ENCODE measurements around the gene MAFG. TPM values are rescaled to one million over a fixed set of nuclear protein-coding genes. Genes with fewer than 3 reads are reported as not detected.

The MAFG gene
- total and polyA plus RNA-seq, 9 of the 15 experiments (the other 6 are each of a cell fraction or from before 2014, with no cell fraction given): 1.1 to 58.1 (median 24.9) TPM

GRCh38 chr17:81871387-81872230, 55.9 kb downstream of the MAFG start (continued):
- TF ChIP-seq MNT (conservative IDR thresholded peaks at IDR 0.05) (peak; percentile 71 to 89; a peak in 3 of 4 replicates), CREB1 (IDR thresholded peaks at IDR 0.05) (0 out of 2 replicates have a peak, but pooled peaks have one; percentile 67), CREB1 (CRISPR knock-in tag; IDR thresholded peaks at IDR 0.05) (peak; percentile 87), ZBTB9 (CRISPR knock-in tag; IDR thresholded peaks at IDR 0.05) (peak; percentile 77; the same call in 1 of the 2 replicates), FOXA1 (IDR thresholded peaks at IDR 0.05; ENCODE audit: borderline replicate concordance) (no peak), SREBF1 (IDR thresholded peaks at IDR 0.05; ENCODE audit: borderline replicate concordance, low read depth, low read length) (no peak), ZNF512 (tag; IDR thresholded peaks at IDR 0.05) (no peak), MITF (IDR thresholded peaks at IDR 0.05) (no peak; the same call in none of the 2 replicates), THAP12 (CRISPR knock-in tag; IDR thresholded peaks at IDR 0.05) (peak; percentile 89)
